H1 (cell line): ENCODE data around the gene EXOC2. TPM values are rescaled to one million over a fixed set of nuclear protein-coding genes. Genes with fewer than 3 reads are reported as not detected.

Experiments
- CTCF ChIA-PET: fragments of 300-600 bp; sonication (Branson Sonifier 250); formaldehyde crosslinking; loops from one replicate; lab custom pipeline; 2021; ENCODE audit not compliant: partially characterized antibody; lab: Charles Lee
- POLR2A ChIA-PET: fragments of 300-600 bp; sonication (Branson Sonifier 250); formaldehyde crosslinking; loops from one replicate; lab custom pipeline; 2021; ENCODE audit warnings: inconsistent platforms; ENCODE audit not compliant: partially characterized antibody; lab: Charles Lee
- DNase-seq, 2 experiments: peaks; one replicate each; pipeline versions ENCODE4 v3.0.0 to v3.0.0-alpha.2; 2010 to 2022; ENCODE audit warnings: low spot score in 2 of 2, low read depth in 1 of 2, mixed read lengths in 1 of 2
- FAIRE-seq: peaks from 2 replicates; lab custom pipeline; 2011; peaks lifted over from hg19 to GRCh38; lab: Jason Lieb, UNC
- H2AFZ ChIP-seq: 2 replicates; pipeline ENCODE4 v1.8.1; 2012; ENCODE audit warnings: low read length, inconsistent platforms
- H2AK5ac ChIP-seq: 2 replicates; pipeline ENCODE4 v1.6.1; 2013; ENCODE audit warnings: low read depth, low read length
- H2BK120ac ChIP-seq: replicated peaks from 2 replicates; pipeline ENCODE3; 2013; ENCODE audit warnings: low read depth, low read length, inconsistent platforms
- H2BK12ac ChIP-seq: 2 replicates; pipeline ENCODE4 v1.6.1; 2013; ENCODE audit warnings: low read depth, low read length
- H2BK15ac ChIP-seq: 2 replicates; pipeline ENCODE4 v1.6.1; 2013; ENCODE audit warnings: low read length
- H2BK20ac ChIP-seq: 2 replicates; pipeline ENCODE4 v1.6.1; 2013; ENCODE audit warnings: low read length
- H2BK5ac ChIP-seq: 2 replicates; pipeline ENCODE4 v1.6.1; 2013; ENCODE audit warnings: low read depth, low read length
- H3K14ac ChIP-seq: 2 replicates; pipeline ENCODE4 v1.6.1; 2013; ENCODE audit warnings: inconsistent platforms; ENCODE audit not compliant: insufficient read length
- H3K18ac ChIP-seq: 2 replicates; pipeline ENCODE4 v1.6.1; 2013; ENCODE audit warnings: low read length; ENCODE audit errors: extremely low read depth
- H3K23ac ChIP-seq: 2 replicates; pipeline ENCODE4 v1.6.1; 2013; ENCODE audit warnings: inconsistent platforms; ENCODE audit not compliant: insufficient read length
- H3K23me2 ChIP-seq: 2 replicates; pipeline ENCODE4 v1.6.1; 2013; ENCODE audit warnings: low read depth, low read length
- H3K27ac ChIP-seq: 2 replicates; pipeline ENCODE4 v1.6.1; 2011; ENCODE audit warnings: low read depth, low read length, inconsistent platforms
- H3K27me3 ChIP-seq, 4 experiments: replicated peaks in 1 of 4; 1 replicate in 1 of 4; 2 replicates in 3 of 4; pipeline versions ENCODE4 v1.6.1 to v1.8.1; 2011 to 2013; ENCODE audit warnings: low read length in 3 of 4, mild to moderate bottlenecking in 3 of 4, inconsistent platforms in 2 of 4, mixed read lengths in 2 of 4, moderate library complexity in 1 of 4; ENCODE audit not compliant: control insufficient read depth in 3 of 4, insufficient read depth in 3 of 4; ENCODE audit errors: extremely low read depth in 1 of 4
- H3K36me3 ChIP-seq, 4 experiments: 2 replicates each; pipeline versions ENCODE4 v1.6.1 to v1.8.1; 2011 to 2013; ENCODE audit warnings: mild to moderate bottlenecking in 4 of 4, low read length in 3 of 4, moderate library complexity in 2 of 4, control low read depth in 1 of 4, inconsistent platforms in 1 of 4; ENCODE audit not compliant: insufficient read depth in 4 of 4, control insufficient read depth in 2 of 4
- H3K4ac ChIP-seq: replicated peaks from 2 replicates; pipeline ENCODE3; 2013; ENCODE audit warnings: low read length, low read depth, mixed read lengths, inconsistent platforms; ENCODE audit not compliant: insufficient read length
- H3K4me1 ChIP-seq, 4 experiments: replicated peaks in 1 of 4; 1 replicate in 1 of 4; 2 replicates in 3 of 4; pipeline versions ENCODE4 v1.6.1 to v1.8.1; 2011 to 2013; ENCODE audit warnings: low read length in 3 of 4, inconsistent platforms in 2 of 4, mixed read lengths in 1 of 4; ENCODE audit not compliant: insufficient read depth in 4 of 4, control insufficient read depth in 3 of 4
- H3K4me2 ChIP-seq, 2 experiments: 2 replicates each; pipeline versions ENCODE4 v1.6.1 to v1.8.1; 2011 to 2013; ENCODE audit warnings: low read depth in 2 of 2, low read length in 2 of 2, control low read depth in 1 of 2, inconsistent platforms in 1 of 2, mild to moderate bottlenecking in 1 of 2; ENCODE audit not compliant: insufficient read depth in 1 of 2
- H3K4me3 ChIP-seq, 4 experiments: fragments of 200-600, 300-600 bp in 1 of 4; sonication (generic), shearing (Covaris generic), sonication (Bioruptor Twin) in 1 of 4; 2 replicates each; pipeline versions ENCODE4 v1.5.1 to v1.8.1; 2011 to 2016; ENCODE audit warnings: low read length in 4 of 4, low read depth in 3 of 4, control low read depth in 2 of 4, inconsistent platforms in 2 of 4, mild to moderate bottlenecking in 2 of 4, mixed read lengths in 1 of 4, moderate library complexity in 1 of 4; ENCODE audit not compliant: insufficient read depth in 2 of 4; ENCODE audit errors: extremely low read depth in 1 of 4
- H3K56ac ChIP-seq: replicated peaks from 2 replicates; pipeline ENCODE3; 2013; ENCODE audit warnings: low read depth, mild to moderate bottlenecking, mixed read lengths, low read length, inconsistent platforms; ENCODE audit not compliant: insufficient read length
- H3K79me1 ChIP-seq: 2 replicates; pipeline ENCODE4 v1.6.1; 2013; ENCODE audit warnings: low read depth, low read length, control low read depth
- H3K79me2 ChIP-seq, 2 experiments: 2 replicates each; pipeline versions ENCODE4 v1.6.1 to v1.8.1; 2012 to 2013; ENCODE audit warnings: low read length in 2 of 2, mild to moderate bottlenecking in 2 of 2, inconsistent platforms in 1 of 2; ENCODE audit not compliant: insufficient read depth in 2 of 2, control insufficient read depth in 1 of 2
- H3K9ac ChIP-seq, 4 experiments: replicated peaks in 1 of 4; 1 replicate in 1 of 4; 2 replicates in 3 of 4; pipeline versions ENCODE4 v1.6.1 to v1.8.1; 2011 to 2013; ENCODE audit warnings: low read depth in 3 of 4, low read length in 3 of 4, control low read depth in 2 of 4, mild to moderate bottlenecking in 2 of 4, moderate library complexity in 2 of 4, inconsistent platforms in 1 of 4; ENCODE audit errors: extremely low read depth in 1 of 4
- H3K9me3 ChIP-seq, 2 experiments: 2 replicates each; pipeline versions ENCODE4 v1.6.1 to v1.8.1; 2012 to 2013; ENCODE audit warnings: mild to moderate bottlenecking in 2 of 2, moderate library complexity in 2 of 2, control low read depth in 1 of 2, inconsistent platforms in 1 of 2, low read depth in 1 of 2, low read length in 1 of 2, mixed read lengths in 1 of 2; ENCODE audit not compliant: insufficient read depth in 2 of 2
- H4K20me1 ChIP-seq, 2 experiments: replicated peaks in 1 of 2; 2 replicates each; pipeline versions ENCODE3 to v1.8.1; 2011 to 2013; ENCODE audit warnings: inconsistent platforms in 2 of 2, low read length in 2 of 2, mild to moderate bottlenecking in 1 of 2; ENCODE audit not compliant: insufficient read depth in 2 of 2, control insufficient read depth in 1 of 2
- H4K5ac ChIP-seq: 2 replicates; pipeline ENCODE4 v1.6.1; 2013; ENCODE audit warnings: low read length, low read depth, mixed read lengths, inconsistent platforms; ENCODE audit not compliant: insufficient read length
- H4K8ac ChIP-seq: 2 replicates; pipeline ENCODE4 v1.8.0; 2013; ENCODE audit warnings: mild to moderate bottlenecking, moderate library complexity, low read length, inconsistent platforms; ENCODE audit not compliant: insufficient read depth; ENCODE audit errors: extremely low read depth
- H4K91ac ChIP-seq: replicated peaks from 2 replicates; pipeline ENCODE3; 2013; ENCODE audit warnings: low read length, mixed read lengths, inconsistent platforms; ENCODE audit not compliant: insufficient read length
- ASH2L ChIP-seq: fragments of 200-600, 300-600 bp; sonication (generic); IDR thresholded peaks from one replicate; pipeline ENCODE4 v1.7.1; 2017; ENCODE audit warnings: low read length
- BACH1 ChIP-seq: IDR thresholded peaks from 2 replicates; pipeline ENCODE4 v1.6.1; 2012; ENCODE audit warnings: low read length, improper control_type of control experiment
- CBX8 ChIP-seq: fragments of 300-800, 300-1000 bp; sonication (generic); IDR thresholded peaks from 2 replicates; pipeline ENCODE4 v1.7.1; 2016; ENCODE audit warnings: low read depth, low read length, borderline replicate concordance
- E2F6 ChIP-seq: IDR thresholded peaks from 2 replicates; pipeline ENCODE4 v1.6.1; 2012; ENCODE audit warnings: inconsistent platforms
- GABPA ChIP-seq: IDR thresholded peaks from 2 replicates; pipeline ENCODE4 v1.6.1; 2011; ENCODE audit warnings: mild to moderate bottlenecking, low read length, moderate library complexity, borderline replicate concordance; ENCODE audit not compliant: insufficient read depth
- HDAC2 ChIP-seq, 2 experiments: fragments of 300-600 bp in 1 of 2; sonication (generic) in 1 of 2; IDR thresholded peaks; 2 replicates each; pipeline ENCODE4 v1.6.1; 2011 to 2012; ENCODE audit warnings: low read depth in 2 of 2, low read length in 2 of 2, mild to moderate bottlenecking in 2 of 2, moderate library complexity in 2 of 2, borderline replicate concordance in 1 of 2, inconsistent platforms in 1 of 2
- HDAC6 ChIP-seq: IDR thresholded peaks from one replicate; pipeline ENCODE4 v1.7.1; 2012; ENCODE audit warnings: low read depth, mild to moderate bottlenecking, inconsistent platforms, low read length, moderate library complexity
- KDM5A ChIP-seq: fragments of 200-600 bp; IDR thresholded peaks from 2 replicates; pipeline ENCODE4 v1.7.1; 2012; ENCODE audit warnings: mild to moderate bottlenecking, low read length, inconsistent platforms, mixed read lengths
- RFX5 ChIP-seq: IDR thresholded peaks from 2 replicates; pipeline ENCODE4 v1.6.1; 2011; ENCODE audit warnings: low read depth, low read length, improper control_type of control experiment, borderline replicate concordance
- SP2 ChIP-seq: IDR thresholded peaks from 2 replicates; pipeline ENCODE4 v1.6.1; 2012; ENCODE audit warnings: mild to moderate bottlenecking, low read length, inconsistent platforms
- SRF ChIP-seq: IDR thresholded peaks from 2 replicates; pipeline ENCODE4 v1.6.1; 2011; ENCODE audit warnings: mild to moderate bottlenecking, low read depth, low read length, moderate library complexity
- TCF12 ChIP-seq: IDR thresholded peaks from 2 replicates; pipeline ENCODE4 v1.6.1; 2011; ENCODE audit warnings: low read depth, mild to moderate bottlenecking, low read length
- YY1 ChIP-seq: IDR thresholded peaks from 2 replicates; pipeline ENCODE4 v1.6.1; 2011; ENCODE audit warnings: low read depth, mild to moderate bottlenecking, low read length
- ZNF274 ChIP-seq: IDR thresholded peaks from 2 replicates; pipeline ENCODE4 v1.7.0; 2012; ENCODE audit warnings: low read length, borderline replicate concordance; ENCODE audit errors: extremely low read depth
- WGBS, 2 experiments: shearing (Covaris generic) in 1 of 2; methylation state at CpG; one replicate each; pipeline versions ENCODE4 v1.1.6 to v1.1.7; 2013 to 2015; ENCODE audit warnings: low lambda C conversion rate in 2 of 2, mixed read lengths in 2 of 2, inconsistent platforms in 1 of 2, low coverage in 1 of 2, missing lambda C conversion rate in 1 of 2; ENCODE audit not compliant: insufficient replicate concordance in 2 of 2, insufficient coverage in 1 of 2, insufficient read length in 1 of 2; ENCODE audit errors: extremely low coverage in 1 of 2, missing lambda C conversion rate in 1 of 2; 5-methylcytosine and 5-hydroxymethylcytosine counted together
- polyA plus RNA-seq, 7 experiments: library from polyadenylated mRNA; depleted of rRNA in 3 of 7; stranded (reverse) in 5 of 7; unstranded in 2 of 7; fragments of >200 nt in 5 of 7; fragments of 200-250 nt in 2 of 7; gene quantifications; 1 replicate in 5 of 7; 2 replicates in 1 of 7; 4 replicates in 1 of 7; pipeline versions ENCODE4 v1.2.1 to v1.2.3, GENCODE V29; 2011 to 2013; ENCODE audit warnings: missing spikeins in 2 of 7, mixed read lengths in 2 of 7
- total RNA-seq: library from RNA; stranded (reverse); fragmentation: NEBNext Ultra II Directional; extraction: Animal tissue kit (Norgen Biotek cat#: 25700); gene quantifications from 2 replicates; pipeline ENCODE4 v1.2.1, GENCODE V29; 2021

Gene EXOC2
- total and polyA plus RNA-seq, 2 of the 8 experiments (the other 6 are each of a cell fraction or from before 2014, with no cell fraction given), result 25.5 to 44.4 TPM

DNA sequence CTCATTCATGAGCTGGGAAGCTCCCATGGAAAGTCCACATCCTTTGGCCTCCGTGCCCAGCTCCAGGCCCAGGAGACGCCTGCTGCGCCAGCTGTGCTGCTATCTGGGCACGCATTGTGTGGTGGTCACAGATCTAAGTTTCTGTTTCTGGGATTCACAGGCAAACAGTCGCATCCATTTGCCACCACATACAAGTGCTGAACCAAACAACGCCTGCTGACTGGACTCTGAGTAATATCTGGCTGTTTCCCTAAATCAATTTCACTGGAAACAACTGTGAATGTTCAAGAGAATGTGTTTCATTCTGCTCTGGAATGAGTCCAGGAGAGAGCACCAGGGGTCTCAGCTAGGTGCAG lies 255.9 kb downstream of the EXOC2 start:
- Histone ChIP-seq H2BK120ac (no peak overlapping the region), H3K4me2 (no peak overlapping the region)
- CTCF ChIA-PET, result interaction anchor here (1.1 to 3.8 kb wide), 2 partner anchors 27 to 32 kb away, joined by 4 to 14 read pairs; no protein-coding TSS in a partner anchor

More for the DNA sequence above, 255.9 kb downstream of the EXOC2 start:
- Histone ChIP-seq H3K9me3 (peaks cover 0 to 4% of the 10 kb centered on the region in 2 experiments; a peak in 1 of 4 replicates), H4K5ac (no peak overlapping the region), H2BK5ac (no peak overlapping the region), H3K4me3 (no peak overlapping the region), H3K18ac (no peak overlapping the region), H3K14ac (no peak overlapping the region), H3K56ac (no peak overlapping the region), H3K27ac (no peak overlapping the region), H4K8ac (no peak overlapping the region), H2AFZ (no peak overlapping the region), H2BK20ac (no peak overlapping the region), H3K79me2 (no peaks in the 10 kb centered on the region), H2BK12ac (no peak overlapping the region), H3K4me1 (no peaks in the 10 kb centered on the region), H2AK5ac (no peak overlapping the region), H3K9ac (no peak overlapping the region), H3K79me1 (no peaks in the 10 kb centered on the region), H3K4ac (no peak overlapping the region), H3K23me2 (peaks cover 6% of the 10 kb centered on the region; the same call in 1 of the 2 replicates), H3K27me3 (peaks cover 0 to 2% (median 0%) of the 10 kb centered on the region in 4 experiments; a peak in 1 of 7 replicates), H3K36me3 (no peaks in the 10 kb centered on the region), H3K23ac (no peak overlapping the region), H2BK15ac (no peak overlapping the region), H4K91ac (no peak overlapping the region), H4K20me1 (no peaks in the 10 kb centered on the region)
- no peak for FAIRE-seq
- TF ChIP-seq YY1, result no peak
- no peak for TF ChIP-seq SP2
- TF ChIP-seq KDM5A, result no peak
- TF ChIP-seq HDAC6, result no peak
- TF ChIP-seq HDAC2 (IDR thresholded peaks at IDR 0.05; ENCODE audit: borderline replicate concordance in 1 of 2, low read depth in 2 of 2, low read length in 2 of 2), result no peak
- TF ChIP-seq SRF, result no peak
- no peak for TF ChIP-seq RFX5
- no peak for TF ChIP-seq ASH2L
- no peak for TF ChIP-seq GABPA
- TF ChIP-seq CBX8, result no peak
- no peak for TF ChIP-seq TCF12
- TF ChIP-seq BACH1, result no peak
- TF ChIP-seq E2F6, result no peak
- no peak for TF ChIP-seq ZNF274
- no peak for DNase-seq
- 95% methylated on average over 6 of the region's 6 CpGs; no CpG with 5 or more reads in 1 of the 2 experiments for WGBS, 2 experiments
- POLR2A ChIA-PET, result no interaction called here
